ENCODE data around the gene CYP24A1. TPM values are rescaled to one million over a fixed set of nuclear protein-coding genes. Genes with fewer than 3 reads are reported as not detected.

The CYP24A1 gene
- total and polyA plus RNA-seq, 2 of the 13 experiments (the other 11 are each of a cell fraction or from before 2014, with no cell fraction given) = 9.4 to 32.7 TPM

DNA sequence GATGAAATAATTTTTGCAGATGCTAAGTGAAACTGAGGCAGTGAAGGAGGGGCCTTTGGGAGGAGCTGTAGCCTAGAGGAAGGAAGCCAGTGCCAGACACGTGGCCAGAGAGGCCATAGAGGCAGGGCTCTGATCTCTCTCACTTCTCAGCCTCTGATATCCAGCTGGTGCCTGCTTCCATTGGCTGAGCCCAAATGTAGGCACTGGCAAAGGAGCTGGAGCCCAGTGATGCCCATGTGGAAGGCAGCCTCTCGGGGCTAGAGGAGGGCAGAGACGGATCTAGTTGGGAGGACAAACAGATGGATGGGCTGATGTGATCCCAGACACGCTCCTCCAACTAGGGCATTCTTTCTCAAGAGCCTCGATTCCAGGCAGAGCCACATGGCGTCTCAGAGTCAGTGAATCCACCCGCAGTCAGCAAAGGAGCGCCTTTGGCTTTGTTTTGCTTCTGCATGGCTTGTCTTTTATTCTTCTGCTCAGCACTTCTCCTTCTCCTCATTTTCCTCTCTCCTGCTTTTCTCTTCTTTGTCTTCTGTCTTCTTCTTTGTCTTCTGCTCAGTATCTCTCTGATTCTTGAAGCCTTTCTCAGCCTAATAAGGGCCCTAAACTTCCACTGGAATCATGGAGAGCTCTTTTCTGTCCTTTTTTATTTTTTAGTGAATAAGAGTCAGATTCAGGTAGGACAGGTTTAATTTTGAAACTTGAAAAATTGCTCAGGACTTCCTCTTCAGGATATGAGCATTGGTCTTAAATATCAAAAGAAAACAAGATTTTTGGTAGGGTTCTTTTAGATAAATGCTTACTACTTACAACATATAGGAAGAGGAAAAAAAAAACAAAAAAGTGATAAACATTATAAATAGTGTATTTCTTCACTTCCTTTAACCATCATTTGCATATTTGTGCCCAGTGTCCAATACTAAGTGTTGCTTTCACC is 41.8 kb downstream of the CYP24A1 start (continued):
- TF ChIP-seq ZNF350 (CRISPR knock-in tag; IDR thresholded peaks at IDR 0.05; ENCODE audit: borderline replicate concordance, low read depth) (peak; percentile 64), SMYD3 (CRISPR knock-in tag; IDR thresholded peaks at IDR 0.05) (no peak; the same call in 1 of the 2 replicates), ZNF468 (CRISPR knock-in tag; IDR thresholded peaks at IDR 0.05) (no peak), ZNF501 (CRISPR knock-in tag; IDR thresholded peaks at IDR 0.05) (no peak), NCOA5 (CRISPR knock-in tag; IDR thresholded peaks at IDR 0.05) (no peak), ZBTB38 (CRISPR knock-in tag; IDR thresholded peaks at IDR 0.05) (peak; percentile 95), ZNF563 (CRISPR knock-in tag; IDR thresholded peaks at IDR 0.05) (no peak), ZBTB42 (CRISPR knock-in tag; IDR thresholded peaks at IDR 0.05) (no peak), NCOA2 (CRISPR knock-in tag; IDR thresholded peaks at IDR 0.05) (no peak), SOX6 (IDR thresholded peaks at IDR 0.05) (no peak), SOX6 (CRISPR knock-in tag; IDR thresholded peaks at IDR 0.05) (no peak)
- TF ChIP-seq, protein P1, sequence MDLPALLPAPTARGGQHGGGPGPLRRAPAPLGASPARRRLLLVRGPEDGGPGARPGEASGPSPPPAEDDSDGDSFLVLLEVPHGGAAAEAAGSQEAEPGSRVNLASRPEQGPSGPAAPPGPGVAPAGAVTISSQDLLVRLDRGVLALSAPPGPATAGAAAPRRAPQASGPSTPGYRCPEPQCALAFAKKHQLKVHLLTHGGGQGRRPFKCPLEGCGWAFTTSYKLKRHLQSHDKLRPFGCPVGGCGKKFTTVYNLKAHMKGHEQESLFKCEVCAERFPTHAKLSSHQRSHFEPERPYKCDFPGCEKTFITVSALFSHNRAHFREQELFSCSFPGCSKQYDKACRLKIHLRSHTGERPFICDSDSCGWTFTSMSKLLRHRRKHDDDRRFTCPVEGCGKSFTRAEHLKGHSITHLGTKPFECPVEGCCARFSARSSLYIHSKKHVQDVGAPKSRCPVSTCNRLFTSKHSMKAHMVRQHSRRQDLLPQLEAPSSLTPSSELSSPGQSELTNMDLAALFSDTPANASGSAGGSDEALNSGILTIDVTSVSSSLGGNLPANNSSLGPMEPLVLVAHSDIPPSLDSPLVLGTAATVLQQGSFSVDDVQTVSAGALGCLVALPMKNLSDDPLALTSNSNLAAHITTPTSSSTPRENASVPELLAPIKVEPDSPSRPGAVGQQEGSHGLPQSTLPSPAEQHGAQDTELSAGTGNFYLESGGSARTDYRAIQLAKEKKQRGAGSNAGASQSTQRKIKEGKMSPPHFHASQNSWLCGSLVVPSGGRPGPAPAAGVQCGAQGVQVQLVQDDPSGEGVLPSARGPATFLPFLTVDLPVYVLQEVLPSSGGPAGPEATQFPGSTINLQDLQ (CRISPR knock-in tag; IDR thresholded peaks at IDR 0.05) = peak; percentile 47; the same call in 1 of the 2 replicates
- TF ChIP-seq, protein P2, sequence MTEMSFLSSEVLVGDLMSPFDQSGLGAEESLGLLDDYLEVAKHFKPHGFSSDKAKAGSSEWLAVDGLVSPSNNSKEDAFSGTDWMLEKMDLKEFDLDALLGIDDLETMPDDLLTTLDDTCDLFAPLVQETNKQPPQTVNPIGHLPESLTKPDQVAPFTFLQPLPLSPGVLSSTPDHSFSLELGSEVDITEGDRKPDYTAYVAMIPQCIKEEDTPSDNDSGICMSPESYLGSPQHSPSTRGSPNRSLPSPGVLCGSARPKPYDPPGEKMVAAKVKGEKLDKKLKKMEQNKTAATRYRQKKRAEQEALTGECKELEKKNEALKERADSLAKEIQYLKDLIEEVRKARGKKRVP (CRISPR knock-in tag; IDR thresholded peaks at IDR 0.05) = no peak
- TF ChIP-seq, protein P3, sequence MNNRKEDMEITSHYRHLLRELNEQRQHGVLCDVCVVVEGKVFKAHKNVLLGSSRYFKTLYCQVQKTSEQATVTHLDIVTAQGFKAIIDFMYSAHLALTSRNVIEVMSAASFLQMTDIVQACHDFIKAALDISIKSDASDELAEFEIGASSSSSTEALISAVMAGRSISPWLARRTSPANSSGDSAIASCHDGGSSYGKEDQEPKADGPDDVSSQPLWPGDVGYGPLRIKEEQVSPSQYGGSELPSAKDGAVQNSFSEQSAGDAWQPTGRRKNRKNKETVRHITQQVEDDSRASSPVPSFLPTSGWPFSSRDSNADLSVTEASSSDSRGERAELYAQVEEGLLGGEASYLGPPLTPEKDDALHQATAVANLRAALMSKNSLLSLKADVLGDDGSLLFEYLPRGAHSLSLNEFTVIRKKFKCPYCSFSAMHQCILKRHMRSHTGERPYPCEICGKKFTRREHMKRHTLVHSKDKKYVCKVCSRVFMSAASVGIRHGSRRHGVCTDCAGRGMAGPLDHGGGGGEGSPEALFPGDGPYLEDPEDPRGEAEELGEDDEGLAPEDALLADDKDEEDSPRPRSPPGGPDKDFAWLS (CRISPR knock-in tag; IDR thresholded peaks at IDR 0.05; ENCODE audit: borderline replicate concordance) = no peak
- TF ChIP-seq, protein P4, sequence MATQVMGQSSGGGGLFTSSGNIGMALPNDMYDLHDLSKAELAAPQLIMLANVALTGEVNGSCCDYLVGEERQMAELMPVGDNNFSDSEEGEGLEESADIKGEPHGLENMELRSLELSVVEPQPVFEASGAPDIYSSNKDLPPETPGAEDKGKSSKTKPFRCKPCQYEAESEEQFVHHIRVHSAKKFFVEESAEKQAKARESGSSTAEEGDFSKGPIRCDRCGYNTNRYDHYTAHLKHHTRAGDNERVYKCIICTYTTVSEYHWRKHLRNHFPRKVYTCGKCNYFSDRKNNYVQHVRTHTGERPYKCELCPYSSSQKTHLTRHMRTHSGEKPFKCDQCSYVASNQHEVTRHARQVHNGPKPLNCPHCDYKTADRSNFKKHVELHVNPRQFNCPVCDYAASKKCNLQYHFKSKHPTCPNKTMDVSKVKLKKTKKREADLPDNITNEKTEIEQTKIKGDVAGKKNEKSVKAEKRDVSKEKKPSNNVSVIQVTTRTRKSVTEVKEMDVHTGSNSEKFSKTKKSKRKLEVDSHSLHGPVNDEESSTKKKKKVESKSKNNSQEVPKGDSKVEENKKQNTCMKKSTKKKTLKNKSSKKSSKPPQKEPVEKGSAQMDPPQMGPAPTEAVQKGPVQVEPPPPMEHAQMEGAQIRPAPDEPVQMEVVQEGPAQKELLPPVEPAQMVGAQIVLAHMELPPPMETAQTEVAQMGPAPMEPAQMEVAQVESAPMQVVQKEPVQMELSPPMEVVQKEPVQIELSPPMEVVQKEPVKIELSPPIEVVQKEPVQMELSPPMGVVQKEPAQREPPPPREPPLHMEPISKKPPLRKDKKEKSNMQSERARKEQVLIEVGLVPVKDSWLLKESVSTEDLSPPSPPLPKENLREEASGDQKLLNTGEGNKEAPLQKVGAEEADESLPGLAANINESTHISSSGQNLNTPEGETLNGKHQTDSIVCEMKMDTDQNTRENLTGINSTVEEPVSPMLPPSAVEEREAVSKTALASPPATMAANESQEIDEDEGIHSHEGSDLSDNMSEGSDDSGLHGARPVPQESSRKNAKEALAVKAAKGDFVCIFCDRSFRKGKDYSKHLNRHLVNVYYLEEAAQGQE (IDR thresholded peaks at IDR 0.05; ENCODE audit: borderline replicate concordance in 1 of 2, low read depth in 1 of 2, low read length in 2 of 2) = no peak
- TF ChIP-seq, protein P5, sequence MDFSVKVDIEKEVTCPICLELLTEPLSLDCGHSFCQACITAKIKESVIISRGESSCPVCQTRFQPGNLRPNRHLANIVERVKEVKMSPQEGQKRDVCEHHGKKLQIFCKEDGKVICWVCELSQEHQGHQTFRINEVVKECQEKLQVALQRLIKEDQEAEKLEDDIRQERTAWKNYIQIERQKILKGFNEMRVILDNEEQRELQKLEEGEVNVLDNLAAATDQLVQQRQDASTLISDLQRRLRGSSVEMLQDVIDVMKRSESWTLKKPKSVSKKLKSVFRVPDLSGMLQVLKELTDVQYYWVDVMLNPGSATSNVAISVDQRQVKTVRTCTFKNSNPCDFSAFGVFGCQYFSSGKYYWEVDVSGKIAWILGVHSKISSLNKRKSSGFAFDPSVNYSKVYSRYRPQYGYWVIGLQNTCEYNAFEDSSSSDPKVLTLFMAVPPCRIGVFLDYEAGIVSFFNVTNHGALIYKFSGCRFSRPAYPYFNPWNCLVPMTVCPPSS (IDR thresholded peaks at IDR 0.05) = no peak
